ENCODE data around the gene MAD1L1.

DNA sequence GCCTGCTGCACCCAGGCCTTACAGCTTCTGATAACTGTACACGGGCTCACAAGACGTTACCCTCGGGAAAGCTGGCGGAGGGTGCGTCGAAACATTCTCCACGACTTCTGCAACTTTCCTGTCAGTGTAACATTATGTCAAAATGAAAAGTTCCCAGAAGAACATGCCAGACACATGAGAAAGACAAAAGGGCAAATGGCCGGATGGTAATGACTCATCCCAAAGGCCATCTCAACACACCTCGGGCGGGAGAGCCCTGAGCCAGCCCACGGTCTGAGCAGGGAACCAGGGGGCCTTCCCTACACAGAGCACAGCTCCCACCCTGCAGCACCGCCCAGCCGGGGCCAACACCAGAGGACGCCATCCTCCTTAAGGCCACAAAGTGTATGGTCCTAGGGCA lies 118.7 kb downstream of the MAD1L1 start:
- TF ChIP-seq, protein P1, sequence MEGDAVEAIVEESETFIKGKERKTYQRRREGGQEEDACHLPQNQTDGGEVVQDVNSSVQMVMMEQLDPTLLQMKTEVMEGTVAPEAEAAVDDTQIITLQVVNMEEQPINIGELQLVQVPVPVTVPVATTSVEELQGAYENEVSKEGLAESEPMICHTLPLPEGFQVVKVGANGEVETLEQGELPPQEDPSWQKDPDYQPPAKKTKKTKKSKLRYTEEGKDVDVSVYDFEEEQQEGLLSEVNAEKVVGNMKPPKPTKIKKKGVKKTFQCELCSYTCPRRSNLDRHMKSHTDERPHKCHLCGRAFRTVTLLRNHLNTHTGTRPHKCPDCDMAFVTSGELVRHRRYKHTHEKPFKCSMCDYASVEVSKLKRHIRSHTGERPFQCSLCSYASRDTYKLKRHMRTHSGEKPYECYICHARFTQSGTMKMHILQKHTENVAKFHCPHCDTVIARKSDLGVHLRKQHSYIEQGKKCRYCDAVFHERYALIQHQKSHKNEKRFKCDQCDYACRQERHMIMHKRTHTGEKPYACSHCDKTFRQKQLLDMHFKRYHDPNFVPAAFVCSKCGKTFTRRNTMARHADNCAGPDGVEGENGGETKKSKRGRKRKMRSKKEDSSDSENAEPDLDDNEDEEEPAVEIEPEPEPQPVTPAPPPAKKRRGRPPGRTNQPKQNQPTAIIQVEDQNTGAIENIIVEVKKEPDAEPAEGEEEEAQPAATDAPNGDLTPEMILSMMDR (conservative IDR thresholded peaks at IDR 0.05) = no peak
- TF ChIP-seq ZFX (IDR thresholded peaks at IDR 0.05) = no peak

All from C4-2B (cell line).